SK-N-SH (cell line): ENCODE measurements around the gene ATP2A2.

Experiments used
- EP300 ChIP-seq, 2 experiments: IDR thresholded peaks; 2 replicates each; pipeline versions ENCODE4 v1.4.0 to v1.6.1; 2012; ENCODE audit warnings: borderline replicate concordance in 1 of 2, low read depth in 1 of 2, low read length in 1 of 2
- EZH2phosphoT487 ChIP-seq: fragments of 200-600 bp; sonication (generic); IDR thresholded peaks from 2 replicates; pipeline ENCODE4 v1.6.1; 2017; ENCODE audit warnings: low read depth, mixed run types, mild to moderate bottlenecking, antibody characterized with exemption, moderate library complexity, borderline replicate concordance
- MEF2A ChIP-seq: IDR thresholded peaks from 2 replicates; pipeline ENCODE4 v1.4.0; 2012; ENCODE audit warnings: low read depth, borderline replicate concordance
- MXI1 ChIP-seq: IDR thresholded peaks from 2 replicates; pipeline ENCODE4 v1.6.1; 2012; ENCODE audit warnings: mild to moderate bottlenecking, low read depth, low read length, improper control_type of control experiment
- NRF1 ChIP-seq: IDR thresholded peaks from 2 replicates; pipeline ENCODE4 v1.6.1; 2012; ENCODE audit warnings: low read depth, mild to moderate bottlenecking, low read length
- POLR2AphosphoS5 ChIP-seq: IDR thresholded peaks from 2 replicates; pipeline ENCODE4 v1.6.1; 2012; ENCODE audit warnings: low read depth, low read length
- RAD21 ChIP-seq: IDR thresholded peaks from 2 replicates; pipeline ENCODE4 v1.6.1; 2012; ENCODE audit warnings: mild to moderate bottlenecking, low read length
- RFX5 ChIP-seq: IDR thresholded peaks from 2 replicates; pipeline ENCODE4 v1.6.1; 2012; ENCODE audit warnings: mild to moderate bottlenecking, improper control_type of control experiment, low read length
- SIN3A ChIP-seq: IDR thresholded peaks from 2 replicates; pipeline ENCODE4 v1.6.1; 2012; ENCODE audit warnings: low read depth, mild to moderate bottlenecking, low read length, moderate library complexity, borderline replicate concordance
- TAF1 ChIP-seq: IDR thresholded peaks from 2 replicates; pipeline ENCODE4 v1.6.1; 2012; ENCODE audit warnings: low read depth, mild to moderate bottlenecking, low read length, moderate library complexity, borderline replicate concordance
- YY1 ChIP-seq: IDR thresholded peaks from 2 replicates; pipeline ENCODE4 v1.4.0; 2012; ENCODE audit warnings: low read depth, mild to moderate bottlenecking
- TF ChIP-seq, protein P1 (sequence below): fragments of 200-600 bp; sonication (generic); IDR thresholded peaks from 2 replicates; pipeline ENCODE4 v1.6.1; 2017; ENCODE audit warnings: antibody characterized with exemption, mild to moderate bottlenecking, moderate library complexity
- TF ChIP-seq, protein P2 (sequence below): IDR thresholded peaks from 2 replicates; pipeline ENCODE4 v1.6.1; 2012; ENCODE audit warnings: mild to moderate bottlenecking, low read depth, low read length, moderate library complexity
- TF ChIP-seq, protein P3 (sequence below): fragments of 150-350 bp; IDR thresholded peaks from 2 replicates; pipeline ENCODE4 v1.6.1; 2017; ENCODE audit warnings: antibody characterized with exemption, low read length, low read depth, borderline replicate concordance

DNA sequence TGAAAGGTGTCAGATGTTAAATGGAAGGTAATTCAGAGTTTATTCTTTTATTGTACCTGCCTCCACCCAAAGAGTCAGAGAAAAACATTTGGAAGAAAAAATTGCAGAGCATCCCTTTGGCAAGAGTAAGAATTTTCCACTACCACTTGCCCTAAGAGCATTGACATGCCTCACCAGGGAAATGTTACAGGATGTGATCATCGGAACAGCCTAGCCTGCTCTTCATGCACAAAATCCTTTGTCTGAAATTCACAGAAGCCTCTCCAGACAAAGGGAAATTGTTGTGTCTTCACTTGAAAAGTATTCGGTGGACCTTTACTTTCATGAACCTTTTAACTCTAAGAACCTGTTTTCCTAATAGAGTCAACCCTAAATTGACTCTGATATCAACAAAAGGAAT is 36.9 kb downstream of the ATP2A2 start:
- TF ChIP-seq, protein P1, sequence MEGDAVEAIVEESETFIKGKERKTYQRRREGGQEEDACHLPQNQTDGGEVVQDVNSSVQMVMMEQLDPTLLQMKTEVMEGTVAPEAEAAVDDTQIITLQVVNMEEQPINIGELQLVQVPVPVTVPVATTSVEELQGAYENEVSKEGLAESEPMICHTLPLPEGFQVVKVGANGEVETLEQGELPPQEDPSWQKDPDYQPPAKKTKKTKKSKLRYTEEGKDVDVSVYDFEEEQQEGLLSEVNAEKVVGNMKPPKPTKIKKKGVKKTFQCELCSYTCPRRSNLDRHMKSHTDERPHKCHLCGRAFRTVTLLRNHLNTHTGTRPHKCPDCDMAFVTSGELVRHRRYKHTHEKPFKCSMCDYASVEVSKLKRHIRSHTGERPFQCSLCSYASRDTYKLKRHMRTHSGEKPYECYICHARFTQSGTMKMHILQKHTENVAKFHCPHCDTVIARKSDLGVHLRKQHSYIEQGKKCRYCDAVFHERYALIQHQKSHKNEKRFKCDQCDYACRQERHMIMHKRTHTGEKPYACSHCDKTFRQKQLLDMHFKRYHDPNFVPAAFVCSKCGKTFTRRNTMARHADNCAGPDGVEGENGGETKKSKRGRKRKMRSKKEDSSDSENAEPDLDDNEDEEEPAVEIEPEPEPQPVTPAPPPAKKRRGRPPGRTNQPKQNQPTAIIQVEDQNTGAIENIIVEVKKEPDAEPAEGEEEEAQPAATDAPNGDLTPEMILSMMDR: no peak
- TF ChIP-seq POLR2AphosphoS5: no peak
- TF ChIP-seq, protein P2, sequence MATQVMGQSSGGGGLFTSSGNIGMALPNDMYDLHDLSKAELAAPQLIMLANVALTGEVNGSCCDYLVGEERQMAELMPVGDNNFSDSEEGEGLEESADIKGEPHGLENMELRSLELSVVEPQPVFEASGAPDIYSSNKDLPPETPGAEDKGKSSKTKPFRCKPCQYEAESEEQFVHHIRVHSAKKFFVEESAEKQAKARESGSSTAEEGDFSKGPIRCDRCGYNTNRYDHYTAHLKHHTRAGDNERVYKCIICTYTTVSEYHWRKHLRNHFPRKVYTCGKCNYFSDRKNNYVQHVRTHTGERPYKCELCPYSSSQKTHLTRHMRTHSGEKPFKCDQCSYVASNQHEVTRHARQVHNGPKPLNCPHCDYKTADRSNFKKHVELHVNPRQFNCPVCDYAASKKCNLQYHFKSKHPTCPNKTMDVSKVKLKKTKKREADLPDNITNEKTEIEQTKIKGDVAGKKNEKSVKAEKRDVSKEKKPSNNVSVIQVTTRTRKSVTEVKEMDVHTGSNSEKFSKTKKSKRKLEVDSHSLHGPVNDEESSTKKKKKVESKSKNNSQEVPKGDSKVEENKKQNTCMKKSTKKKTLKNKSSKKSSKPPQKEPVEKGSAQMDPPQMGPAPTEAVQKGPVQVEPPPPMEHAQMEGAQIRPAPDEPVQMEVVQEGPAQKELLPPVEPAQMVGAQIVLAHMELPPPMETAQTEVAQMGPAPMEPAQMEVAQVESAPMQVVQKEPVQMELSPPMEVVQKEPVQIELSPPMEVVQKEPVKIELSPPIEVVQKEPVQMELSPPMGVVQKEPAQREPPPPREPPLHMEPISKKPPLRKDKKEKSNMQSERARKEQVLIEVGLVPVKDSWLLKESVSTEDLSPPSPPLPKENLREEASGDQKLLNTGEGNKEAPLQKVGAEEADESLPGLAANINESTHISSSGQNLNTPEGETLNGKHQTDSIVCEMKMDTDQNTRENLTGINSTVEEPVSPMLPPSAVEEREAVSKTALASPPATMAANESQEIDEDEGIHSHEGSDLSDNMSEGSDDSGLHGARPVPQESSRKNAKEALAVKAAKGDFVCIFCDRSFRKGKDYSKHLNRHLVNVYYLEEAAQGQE: no peak
- no peak for TF ChIP-seq MXI1
- TF ChIP-seq EP300 (IDR thresholded peaks at IDR 0.05; ENCODE audit: borderline replicate concordance in 1 of 2, low read depth in 1 of 2, low read length in 1 of 2): no peak
- TF ChIP-seq MEF2A: no peak
- TF ChIP-seq, protein P3, sequence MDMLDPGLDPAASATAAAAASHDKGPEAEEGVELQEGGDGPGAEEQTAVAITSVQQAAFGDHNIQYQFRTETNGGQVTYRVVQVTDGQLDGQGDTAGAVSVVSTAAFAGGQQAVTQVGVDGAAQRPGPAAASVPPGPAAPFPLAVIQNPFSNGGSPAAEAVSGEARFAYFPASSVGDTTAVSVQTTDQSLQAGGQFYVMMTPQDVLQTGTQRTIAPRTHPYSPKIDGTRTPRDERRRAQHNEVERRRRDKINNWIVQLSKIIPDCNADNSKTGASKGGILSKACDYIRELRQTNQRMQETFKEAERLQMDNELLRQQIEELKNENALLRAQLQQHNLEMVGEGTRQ: no peak
- TF ChIP-seq RAD21: no peak
- TF ChIP-seq EZH2phosphoT487: no peak
- TF ChIP-seq RFX5: no peak
- no peak for TF ChIP-seq NRF1
- no peak for TF ChIP-seq SIN3A
- TF ChIP-seq YY1: no peak
- no peak for TF ChIP-seq TAF1
